Measurements from ENCODE around the gene GPBP1L1.
"Not testable (repeated sequence)": the region's sequence is repeated elsewhere in the genome, so short reads cannot be mapped to it uniquely, and the experiment has no call there.

Gene GPBP1L1

DNA sequence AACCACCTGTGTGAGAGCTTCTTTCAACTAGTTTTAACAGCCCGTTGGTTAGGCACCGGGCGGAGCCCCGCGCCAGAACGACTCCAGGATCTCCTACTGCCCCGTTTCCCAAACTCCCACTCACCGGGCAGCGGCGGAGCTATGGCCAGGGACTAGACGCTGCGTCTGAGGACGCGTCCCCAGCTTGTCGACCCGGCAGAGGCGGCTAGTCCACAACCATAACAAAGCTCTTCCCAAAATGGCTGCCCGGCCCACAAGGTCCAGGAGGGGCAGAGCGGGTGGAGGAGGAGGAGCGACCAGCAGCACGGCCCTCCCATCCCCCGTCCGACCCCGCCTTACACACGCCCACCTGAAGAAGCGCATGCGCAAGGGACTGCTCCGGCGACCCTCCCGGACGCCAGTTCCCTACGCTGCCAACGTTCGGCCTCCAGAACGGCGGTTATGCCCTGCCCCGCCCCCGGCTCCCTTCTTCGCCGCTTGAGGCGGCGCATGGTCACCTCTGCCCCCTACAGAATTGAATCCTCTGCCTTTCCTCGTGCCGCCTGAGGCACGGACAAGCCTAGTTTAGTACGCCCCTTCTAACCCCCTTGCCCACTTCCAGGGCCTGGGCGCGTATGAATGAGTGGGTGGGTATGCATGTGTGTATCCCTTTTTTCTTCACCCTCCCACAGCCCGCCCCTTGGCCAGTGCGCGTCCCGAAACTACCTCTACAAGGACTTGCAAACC, at the start of gene GPBP1L1:
Gene GPBP1L1, minus strand, starts transcription at position 246 of the 726 bp plus-strand sequence. CDS start 27,446 bp downstream, outside the sequence.
- in situ Hi-C loops (cut with MboI; ENCODE audit: low sequenced_read_pairs), result no loop called here

DNA sequence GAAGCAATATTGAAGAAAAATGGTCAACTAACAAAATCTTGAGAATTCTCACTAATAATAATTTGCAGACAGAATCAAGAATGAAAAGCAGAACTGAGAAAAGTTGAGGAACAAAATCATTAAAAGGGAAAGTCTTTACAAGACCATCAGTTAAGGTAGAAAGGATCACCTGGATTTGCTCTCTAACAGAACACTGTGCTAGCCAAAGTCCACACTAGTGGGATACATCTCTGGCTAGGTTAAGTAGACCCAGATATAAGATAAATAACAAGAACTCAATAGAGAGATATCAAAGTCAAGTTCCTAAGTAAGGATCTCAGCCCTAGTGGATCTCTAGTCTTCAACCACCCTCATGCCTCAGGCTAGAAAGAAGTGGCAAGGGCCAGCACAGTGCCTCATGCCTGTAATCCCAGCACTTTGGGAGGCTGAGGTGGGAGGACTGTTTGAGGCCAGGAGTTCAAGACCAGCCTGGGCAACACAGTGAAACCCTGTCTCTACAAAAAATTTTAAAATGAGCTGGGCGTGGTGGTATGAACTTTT, 44.5 kb upstream of the GPBP1L1 start:
- in situ Hi-C loops (cut with MboI; ENCODE audit: low sequenced_read_pairs), result no loop called here

- in situ Hi-C loops (cut with MboI; ENCODE audit: low sequenced_read_pairs), result no loop called here
Observed at GRCh38 chr1:45730075-45730779, 43.9 kb upstream of the GPBP1L1 start.

DNA sequence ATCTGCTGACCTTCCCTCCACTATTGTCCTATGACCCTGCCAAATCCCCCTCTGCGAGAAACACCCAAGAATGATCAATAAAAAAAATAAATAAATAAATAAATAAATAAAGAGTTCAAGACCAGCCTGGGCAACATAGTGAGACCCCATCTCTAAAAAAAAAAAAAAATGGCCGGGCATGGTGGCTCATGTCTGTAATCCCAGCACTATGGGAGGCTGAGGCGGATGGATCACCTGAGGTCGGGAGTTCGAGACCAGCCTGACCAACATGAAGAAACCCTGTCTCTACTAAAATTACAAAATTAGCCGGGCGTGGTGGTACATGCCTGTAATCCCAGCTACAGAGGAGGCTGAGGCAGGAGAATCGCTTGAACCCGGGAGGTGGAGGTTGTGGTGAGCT, 39.7 kb upstream of the GPBP1L1 start:
- in situ Hi-C loops (cut with MboI; ENCODE audit: low sequenced_read_pairs), result not testable (repeated sequence)

- in situ Hi-C loops (cut with MboI; ENCODE audit: low sequenced_read_pairs), result no loop called here
Observed at GRCh38 chr1:45723248-45723930, 37.1 kb upstream of the GPBP1L1 start.

- in situ Hi-C loops (cut with MboI; ENCODE audit: low sequenced_read_pairs), result no loop called here
Observed at GRCh38 chr1:45722809-45723208, 36.5 kb upstream of the GPBP1L1 start.

DNA sequence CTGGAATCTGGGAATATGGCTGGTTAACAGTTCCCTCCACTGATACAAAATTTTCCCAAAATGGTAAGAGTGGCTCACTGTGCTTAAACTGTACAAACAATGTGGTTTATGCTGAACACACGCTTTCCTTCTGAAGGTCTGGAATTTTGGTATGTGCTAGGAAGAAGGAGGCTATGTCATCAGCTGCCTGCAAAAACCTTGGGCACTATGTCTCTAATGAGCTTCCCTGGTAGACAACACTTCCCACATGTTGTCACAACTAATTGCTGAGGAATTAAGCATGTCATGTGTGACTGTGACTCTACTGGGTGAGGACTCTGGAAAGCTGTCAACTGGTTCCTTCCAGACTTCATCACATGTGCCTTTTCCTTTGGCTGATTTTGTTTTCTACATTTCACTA, 34.9 kb upstream of the GPBP1L1 start:
- in situ Hi-C loops (cut with MboI; ENCODE audit: low sequenced_read_pairs), result no loop called here

GRCh38 chr1:45718289-45718688, 32.0 kb upstream of the GPBP1L1 start:
- in situ Hi-C loops (cut with MboI; ENCODE audit: low sequenced_read_pairs), result no loop called here

DNA sequence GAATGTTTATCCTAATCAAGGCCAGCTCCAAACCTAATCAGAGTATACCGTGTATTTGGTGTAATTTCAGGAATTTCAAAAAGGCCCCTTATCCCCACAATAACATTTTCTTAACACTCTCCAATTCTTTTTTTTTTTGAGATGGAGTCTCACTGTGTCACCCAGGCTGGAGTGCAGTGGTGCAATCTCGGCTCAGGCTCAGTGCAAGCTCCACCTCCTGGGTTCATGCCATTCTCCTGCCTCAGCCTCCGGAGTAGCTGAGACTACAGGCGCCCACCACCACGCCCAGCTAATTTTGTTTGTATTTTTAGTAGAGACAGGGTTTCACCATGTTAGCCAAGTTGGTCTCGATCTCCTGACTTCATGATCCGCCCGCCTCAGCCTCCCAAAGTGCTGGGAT, 31.1 kb upstream of the GPBP1L1 start:
- in situ Hi-C loops (cut with MboI; ENCODE audit: low sequenced_read_pairs), result not testable (repeated sequence)

DNA sequence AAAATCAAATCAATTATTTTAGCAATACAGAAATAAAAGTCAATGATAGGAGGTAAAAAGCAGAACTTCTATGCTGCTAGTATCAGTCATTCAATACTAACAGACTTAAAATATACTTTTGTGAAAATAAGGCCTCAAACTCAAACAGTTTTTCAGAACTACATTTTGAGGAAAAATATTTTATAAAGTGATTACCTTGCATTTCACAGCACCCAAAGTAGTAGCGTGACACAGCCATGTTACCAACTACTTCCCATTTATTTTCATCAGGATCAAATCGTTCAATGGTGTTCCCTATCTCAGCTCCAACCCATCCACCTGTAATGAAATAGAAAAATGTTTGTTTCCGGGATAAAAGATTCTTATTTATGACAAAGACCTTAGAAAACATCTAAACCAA, 30.4 kb upstream of the GPBP1L1 start:
- in situ Hi-C loops (cut with MboI; ENCODE audit: low sequenced_read_pairs), result no loop called here

GRCh38 chr1:45713711-45714110, 27.4 kb upstream of the GPBP1L1 start:
- in situ Hi-C loops (cut with MboI; ENCODE audit: low sequenced_read_pairs), result no loop called here

DNA sequence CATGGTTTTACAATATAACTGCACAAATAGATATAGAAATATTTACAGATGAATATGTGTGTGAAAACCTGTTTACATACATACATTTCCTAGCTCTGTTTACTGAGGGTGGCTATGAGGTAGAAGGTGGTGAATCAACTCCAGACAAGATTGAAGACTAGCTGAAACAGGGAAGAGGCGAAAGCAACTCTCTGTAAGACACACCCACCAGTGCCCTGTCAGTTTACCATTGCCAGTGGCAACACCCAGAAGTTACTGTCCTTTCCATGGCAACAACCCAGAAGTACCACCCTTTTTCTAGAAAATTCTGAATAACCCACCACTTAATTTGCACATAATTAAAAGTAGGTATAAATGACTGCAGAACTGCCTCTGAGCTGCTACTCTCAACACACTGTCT, 18.3 kb upstream of the GPBP1L1 start:
- in situ Hi-C loops (cut with MboI; ENCODE audit: low sequenced_read_pairs), result no loop called here

GRCh38 chr1:45694823-45695222, 8.5 kb upstream of the GPBP1L1 start:
- in situ Hi-C loops (cut with MboI; ENCODE audit: low sequenced_read_pairs), result no loop called here

DNA sequence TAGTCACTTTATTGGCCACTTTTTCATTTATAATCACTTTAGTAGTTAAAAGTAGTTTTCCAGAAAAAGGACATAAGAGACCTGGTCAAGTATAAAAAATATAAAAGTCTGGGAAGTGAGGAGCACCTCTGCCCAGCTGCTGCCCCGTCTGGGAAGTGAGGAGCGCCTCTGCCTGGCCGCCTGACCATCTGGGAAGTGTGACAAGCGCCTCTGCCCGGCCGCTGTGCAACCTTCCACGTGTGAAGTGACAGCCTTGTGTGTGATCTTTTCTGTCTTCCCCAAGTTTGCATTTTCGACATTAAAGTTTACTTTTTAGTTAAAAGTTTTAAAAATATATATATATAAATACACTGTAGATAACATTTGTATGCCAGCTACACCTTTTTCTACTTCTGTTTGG, 7.5 kb upstream of the GPBP1L1 start:
- in situ Hi-C loops (cut with MboI; ENCODE audit: low sequenced_read_pairs), result not testable (repeated sequence)

- in situ Hi-C loops (cut with MboI; ENCODE audit: low sequenced_read_pairs), result no loop called here
Observed at GRCh38 chr1:45687754-45688740, 1.7 kb upstream of the GPBP1L1 start, which contains the start of gene TMEM69. TMEM69 (plus strand) TSS chr1:45688181; CDS start chr1:45691069, 2,888 bp downstream.

- in situ Hi-C loops (cut with MboI; ENCODE audit: low sequenced_read_pairs), result no loop called here
Observed at GRCh38 chr1:45687014-45687753, 851 bp upstream of the GPBP1L1 start.

- in situ Hi-C loops (cut with MboI; ENCODE audit: low sequenced_read_pairs), result no loop called here
Observed at GRCh38 chr1:45686015-45686287, 382 bp downstream of the GPBP1L1 start.

DNA sequence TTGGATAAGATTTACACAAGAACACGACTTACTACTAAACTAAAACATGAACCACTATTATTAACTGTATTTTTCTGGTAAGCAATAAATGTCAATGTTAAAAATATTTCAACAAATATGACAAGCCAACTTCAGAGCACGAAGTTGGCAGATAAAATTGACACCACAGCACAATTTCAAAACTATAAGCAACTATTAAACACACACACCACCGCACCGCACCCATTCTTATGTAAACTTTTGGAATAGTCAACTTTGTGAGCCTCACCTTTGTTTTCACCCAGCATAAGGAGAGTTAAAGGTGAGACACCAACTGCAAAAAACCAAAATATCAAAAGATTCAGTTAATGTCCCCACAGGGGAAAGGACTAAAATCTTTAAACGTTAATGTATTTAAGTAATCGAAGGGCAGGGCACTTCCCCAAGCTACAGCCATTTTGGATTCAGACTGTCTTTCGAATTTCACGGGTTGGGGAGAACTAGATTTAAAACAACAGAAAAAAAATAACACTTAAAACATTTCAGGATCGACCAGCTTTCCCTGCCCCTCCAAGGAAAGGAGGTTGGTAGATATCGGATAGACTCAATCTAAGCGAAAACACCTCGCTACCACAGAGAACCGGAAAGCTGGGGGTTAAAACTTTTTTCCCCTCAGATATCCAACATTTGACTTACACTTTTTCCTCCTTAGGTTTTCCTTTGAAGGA, 872 bp downstream of the GPBP1L1 start:
- in situ Hi-C loops (cut with MboI; ENCODE audit: low sequenced_read_pairs), result no loop called here

- in situ Hi-C loops (cut with MboI; ENCODE audit: low sequenced_read_pairs), result no loop called here
Observed at GRCh38 chr1:45684402-45684801, 1.9 kb downstream of the GPBP1L1 start.
